HG03342 (cell line): ENCODE data around the gene SKA1.

ENCODE experiments used
- ATAC-seq: cut with Tn5 transposase; IDR thresholded peaks from one replicate; pipeline ENCODE4 v1.9.1; 2021; ENCODE audit warnings: mild to moderate bottlenecking, moderate library complexity; ENCODE audit not compliant: unreplicated experiment

The SKA1 gene

GRCh38 chr18:50374753-50375391, at the start of gene SKA1:
TSS of gene SKA1 (plus strand) at chr18:50375046. CDS start at chr18:50375831, 785 bp downstream.
- peak; percentile 94 for ATAC-seq

DNA sequence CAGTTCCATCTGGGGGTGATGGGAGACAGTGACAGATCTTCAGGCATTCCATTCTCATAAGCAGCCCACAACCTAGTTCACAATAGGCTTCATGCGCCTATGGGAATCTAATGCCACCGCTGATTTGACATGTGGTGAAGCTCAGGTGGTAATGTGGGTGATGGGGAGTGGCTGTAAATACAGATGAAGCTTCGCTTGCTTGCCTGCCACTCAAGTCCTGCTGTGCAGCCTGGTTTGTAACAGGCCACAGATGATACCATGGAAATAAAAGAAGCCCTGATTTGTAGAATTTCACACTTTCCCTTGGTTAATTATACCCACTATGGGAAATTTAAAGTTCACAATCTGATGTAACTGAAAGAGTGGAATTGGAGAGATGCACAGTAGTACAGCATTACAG, 46.9 kb upstream of the SKA1 start:
- ATAC-seq, result no peak

GRCh38 chr18:50330176-50330575, 44.7 kb upstream of the SKA1 start:
- ATAC-seq, result no peak

- no peak for ATAC-seq
These were observed 43.2 kb upstream of the SKA1 start for GRCh38 chr18:50331691-50332090.

- ATAC-seq, result peak; percentile 73
These were observed 40.2 kb upstream of the SKA1 start for GRCh38 chr18:50334546-50335152.

GRCh38 chr18:50338122-50338521, 36.7 kb upstream of the SKA1 start:
- ATAC-seq, result no peak

GRCh38 chr18:50338715-50339114, 36.1 kb upstream of the SKA1 start:
- ATAC-seq, result no peak

GRCh38 chr18:50340078-50340477, 34.8 kb upstream of the SKA1 start:
- ATAC-seq, result no peak

- no peak for ATAC-seq
These were observed 33.4 kb upstream of the SKA1 start for GRCh38 chr18:50341443-50341842.

GRCh38 chr18:50350699-50351098, 24.1 kb upstream of the SKA1 start:
- ATAC-seq, result no peak

DNA sequence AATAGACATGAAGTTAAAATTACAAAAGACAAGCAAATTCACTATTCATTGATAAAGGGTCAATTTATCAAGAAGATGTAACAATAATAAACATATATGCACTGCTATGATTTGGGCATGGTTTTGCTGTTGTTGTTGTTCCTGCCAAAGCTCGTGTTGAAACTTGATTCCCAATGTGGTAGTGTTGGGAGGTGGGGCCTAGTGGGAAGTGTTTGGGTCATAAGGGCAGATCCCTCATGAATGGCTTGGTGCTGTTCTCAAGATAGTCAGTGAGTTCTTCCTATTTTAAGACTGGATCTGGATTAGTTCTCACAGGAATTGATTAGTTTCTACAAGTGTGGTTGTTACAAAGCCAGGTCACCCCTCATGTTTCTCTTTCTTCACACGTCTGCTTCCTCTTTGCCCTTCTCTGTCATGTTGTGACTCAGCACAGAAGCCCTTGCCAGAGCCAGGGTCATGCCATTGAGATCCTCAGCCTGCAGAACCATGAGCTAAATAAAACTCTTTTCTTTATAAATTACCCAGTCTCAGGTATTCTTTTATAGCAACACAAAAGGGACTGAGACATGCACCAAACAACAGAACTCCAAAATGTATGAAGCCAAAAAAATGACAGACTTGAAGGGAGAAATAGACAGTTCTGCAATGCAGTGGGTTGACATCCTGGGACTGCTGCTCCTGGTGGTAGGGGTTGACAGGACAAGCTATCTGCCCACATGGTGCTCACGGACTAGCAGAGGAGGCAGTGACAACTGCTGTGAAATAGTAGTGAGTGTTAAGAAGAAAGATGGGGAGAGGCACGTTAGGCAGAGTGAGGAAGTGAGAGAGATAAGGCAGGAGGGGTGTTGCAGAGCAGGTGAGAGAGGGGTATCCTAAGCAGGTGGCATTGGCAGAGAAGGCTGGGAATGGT, 18.6 kb upstream of the SKA1 start:
- ATAC-seq, result peak; percentile 81

DNA sequence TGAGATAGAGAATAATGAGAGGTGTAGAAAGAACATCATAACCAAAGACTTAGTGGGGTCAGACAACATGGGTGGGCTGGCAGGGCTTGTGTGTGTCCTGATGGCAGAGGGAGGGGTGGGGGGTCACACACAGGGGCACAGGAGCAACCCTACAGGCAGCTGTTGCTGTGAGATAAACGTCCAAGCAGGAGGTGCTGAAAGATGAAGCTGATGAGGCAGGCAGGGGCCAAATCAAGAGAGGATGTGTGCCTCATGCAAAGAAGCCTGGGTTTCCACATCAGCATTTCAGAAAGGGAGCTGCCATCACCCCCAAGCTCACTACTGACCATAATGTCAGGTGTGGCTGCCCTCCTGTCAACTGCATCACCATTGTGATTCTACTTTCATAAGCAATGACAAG, 16.0 kb upstream of the SKA1 start:
- no peak for ATAC-seq

DNA sequence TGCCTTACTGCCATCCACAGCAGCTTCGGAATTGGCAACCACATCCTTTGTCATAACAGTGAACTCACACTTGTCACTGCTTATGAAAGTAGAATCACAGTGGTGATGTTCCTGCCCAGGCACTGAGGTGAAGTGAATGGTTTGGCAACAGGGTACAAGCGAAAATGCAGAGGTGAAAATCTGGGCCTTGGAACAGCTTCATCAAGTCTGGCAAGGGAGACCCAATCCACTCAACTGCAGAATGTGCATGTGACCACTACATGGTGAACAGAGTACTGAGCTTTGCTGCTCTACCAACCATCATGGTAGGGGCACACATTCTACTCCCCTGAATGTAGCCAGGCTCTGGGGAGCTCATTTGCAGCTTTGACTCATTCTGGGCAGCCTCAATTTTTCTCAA, 15.0 kb upstream of the SKA1 start:
- ATAC-seq, result no peak

- ATAC-seq, result no peak
These were observed 14.2 kb upstream of the SKA1 start for GRCh38 chr18:50360611-50361010.

DNA sequence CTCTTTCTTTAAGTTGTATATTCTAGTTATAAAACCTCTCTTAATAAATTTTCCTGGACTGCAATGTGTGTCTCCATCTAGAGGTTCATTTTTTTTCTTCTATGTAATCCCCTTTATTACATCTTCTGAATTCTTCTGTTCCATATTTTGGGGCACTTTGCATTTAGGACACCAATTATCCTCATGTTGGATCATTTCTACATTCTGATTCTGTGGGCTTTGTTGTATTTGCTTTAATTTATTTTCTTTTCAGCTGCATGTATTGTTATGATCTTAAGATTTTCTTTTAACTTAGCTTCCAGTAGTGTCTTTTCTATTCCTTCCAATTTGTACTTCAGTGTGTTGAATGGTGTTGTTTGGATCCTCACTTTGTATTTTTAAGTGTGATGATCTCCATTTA, 5.2 kb upstream of the SKA1 start:
- ATAC-seq, result no peak

GRCh38 chr18:50372743-50373142, 2.1 kb upstream of the SKA1 start:
- ATAC-seq, result no peak

- no peak for ATAC-seq
These were observed 1.2 kb upstream of the SKA1 start for GRCh38 chr18:50373561-50374219.

DNA sequence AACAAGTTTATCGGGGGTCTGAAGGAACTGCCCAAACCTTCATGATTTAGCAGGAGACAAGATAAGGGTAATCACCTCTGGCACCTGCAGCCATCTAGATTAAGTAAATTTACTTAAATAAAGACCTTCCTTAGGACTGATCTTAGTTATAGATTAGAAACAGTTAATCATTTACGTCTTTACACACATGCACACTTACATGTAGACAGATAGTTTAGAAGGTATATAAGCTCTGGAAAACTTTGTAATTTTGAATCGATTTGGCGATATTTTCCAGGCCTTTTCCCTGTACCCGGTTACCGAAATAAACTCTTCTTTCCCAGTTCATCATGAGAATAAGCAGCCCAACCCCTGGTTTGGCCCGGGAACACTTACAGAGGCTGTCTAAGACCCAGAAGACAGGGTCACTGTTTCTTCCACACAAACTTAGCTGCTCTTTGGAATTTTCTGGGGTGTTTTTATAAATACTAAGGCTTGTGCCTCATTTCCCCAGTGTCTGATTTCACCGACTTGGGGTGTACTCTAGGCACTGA, 560 bp upstream of the SKA1 start:
- ATAC-seq, result no peak

DNA sequence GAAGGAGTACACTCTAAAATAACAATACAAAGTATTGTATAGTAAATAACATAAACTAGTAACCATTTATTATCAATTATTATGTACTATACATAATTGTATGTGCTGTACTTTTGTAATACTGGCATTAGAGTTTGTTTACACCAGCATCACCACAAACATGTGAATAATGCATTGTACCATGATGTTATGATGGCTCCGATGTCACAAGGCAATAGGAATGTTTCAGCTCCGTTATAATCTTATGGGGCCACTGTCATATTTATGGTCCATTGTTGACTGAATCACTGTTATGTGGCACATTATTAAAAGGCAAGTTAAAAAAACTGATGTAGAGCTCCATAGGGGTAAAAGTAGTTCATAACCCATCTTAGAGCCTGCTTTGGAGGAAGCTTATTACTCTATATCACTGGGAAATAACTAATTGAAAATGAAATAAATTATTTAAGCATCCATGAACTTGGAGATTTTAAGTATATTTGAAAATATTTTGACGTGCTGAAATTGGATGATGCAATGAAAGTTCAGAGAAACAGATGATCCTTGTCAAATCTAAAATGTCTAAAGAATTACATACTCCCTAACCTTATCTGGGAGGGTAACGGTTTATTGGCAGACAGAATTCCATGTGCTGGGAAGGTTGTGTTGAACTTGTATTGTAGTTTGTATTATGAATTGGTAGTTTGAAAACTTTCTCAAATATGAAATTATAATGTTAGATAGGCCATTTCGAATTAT, 2.4 kb downstream of the SKA1 start:
- no peak for ATAC-seq

DNA sequence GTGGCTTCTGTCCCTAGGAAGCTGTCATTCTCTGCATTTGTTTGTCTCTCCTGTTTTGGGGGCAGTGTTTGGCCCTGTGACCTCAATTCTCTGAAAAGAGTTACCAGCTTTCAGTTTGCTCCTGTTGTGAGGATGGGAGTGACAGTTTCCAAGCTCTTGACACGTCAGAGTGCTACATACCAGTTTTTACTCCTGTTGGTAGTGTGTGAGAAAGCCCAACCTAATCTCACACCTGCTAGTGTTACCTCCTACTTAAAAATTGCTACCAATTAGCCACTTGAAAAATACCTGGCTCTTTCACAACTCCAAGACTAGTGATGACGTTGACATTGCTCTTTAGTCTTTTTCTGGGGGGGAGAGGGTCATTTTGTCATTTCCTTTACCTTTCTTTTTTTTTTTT, 14.1 kb downstream of the SKA1 start:
- ATAC-seq, result no peak
